Measurements from ENCODE around the gene PLXNA4.
"Not testable (repeated sequence)": the region's sequence is repeated elsewhere in the genome, so short reads cannot be mapped to it uniquely, and the experiment has no call there.

DNA sequence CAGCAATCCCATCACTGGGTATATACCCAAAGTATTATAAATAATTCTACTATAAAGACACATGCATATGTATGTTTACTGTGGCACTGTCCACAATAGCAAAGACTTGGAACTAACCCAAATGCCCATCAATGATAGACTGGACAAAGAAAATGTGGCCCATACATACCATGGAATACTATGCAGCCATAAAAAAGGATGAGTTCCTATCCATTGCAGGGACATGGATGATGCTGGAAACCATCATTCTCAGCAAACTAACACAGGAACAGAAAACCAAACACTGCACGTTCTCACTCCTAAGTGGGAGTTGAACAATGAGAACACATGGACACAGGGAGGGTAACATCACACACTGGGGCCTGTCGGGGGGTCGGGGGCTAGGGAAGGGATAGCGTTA is 186.2 kb downstream of the PLXNA4 start:
- TF ChIP-seq EZH2 (IDR thresholded peaks at IDR 0.05; ENCODE audit: borderline replicate concordance): not testable (repeated sequence)
- TF ChIP-seq, protein P1, sequence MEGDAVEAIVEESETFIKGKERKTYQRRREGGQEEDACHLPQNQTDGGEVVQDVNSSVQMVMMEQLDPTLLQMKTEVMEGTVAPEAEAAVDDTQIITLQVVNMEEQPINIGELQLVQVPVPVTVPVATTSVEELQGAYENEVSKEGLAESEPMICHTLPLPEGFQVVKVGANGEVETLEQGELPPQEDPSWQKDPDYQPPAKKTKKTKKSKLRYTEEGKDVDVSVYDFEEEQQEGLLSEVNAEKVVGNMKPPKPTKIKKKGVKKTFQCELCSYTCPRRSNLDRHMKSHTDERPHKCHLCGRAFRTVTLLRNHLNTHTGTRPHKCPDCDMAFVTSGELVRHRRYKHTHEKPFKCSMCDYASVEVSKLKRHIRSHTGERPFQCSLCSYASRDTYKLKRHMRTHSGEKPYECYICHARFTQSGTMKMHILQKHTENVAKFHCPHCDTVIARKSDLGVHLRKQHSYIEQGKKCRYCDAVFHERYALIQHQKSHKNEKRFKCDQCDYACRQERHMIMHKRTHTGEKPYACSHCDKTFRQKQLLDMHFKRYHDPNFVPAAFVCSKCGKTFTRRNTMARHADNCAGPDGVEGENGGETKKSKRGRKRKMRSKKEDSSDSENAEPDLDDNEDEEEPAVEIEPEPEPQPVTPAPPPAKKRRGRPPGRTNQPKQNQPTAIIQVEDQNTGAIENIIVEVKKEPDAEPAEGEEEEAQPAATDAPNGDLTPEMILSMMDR (IDR thresholded peaks at IDR 0.05; ENCODE audit: poor library complexity): not testable (repeated sequence)

Measured in hepatocyte (in vitro differentiated cells).